ENCODE results near the gene FXYD7.

DNA sequence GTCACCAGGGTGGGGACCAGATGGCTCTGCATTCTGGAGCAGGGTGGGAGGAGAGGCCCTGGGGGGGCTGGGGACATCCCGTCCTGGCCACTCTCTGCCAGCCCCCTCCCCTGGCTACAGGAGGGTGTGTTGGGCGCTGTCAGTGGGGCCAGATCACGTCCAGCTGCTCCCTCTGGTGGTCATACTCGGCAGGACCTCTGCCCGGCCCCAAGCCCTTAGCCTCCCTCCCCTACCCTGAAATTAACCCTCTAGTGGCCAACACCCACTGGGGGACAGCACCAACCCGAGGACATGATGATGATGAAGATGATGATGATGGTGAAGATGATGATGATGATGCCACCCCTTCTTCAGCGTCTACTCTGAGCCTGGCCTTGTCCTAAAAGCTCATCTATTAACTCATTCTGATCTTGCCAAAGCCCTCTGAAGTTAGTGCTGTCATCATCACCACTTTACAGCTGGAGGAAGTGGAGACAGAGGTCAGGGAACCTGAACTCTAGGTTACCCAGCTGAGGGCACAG is 7.6 kb upstream of the FXYD7 start:
- TF ChIP-seq, protein P1, sequence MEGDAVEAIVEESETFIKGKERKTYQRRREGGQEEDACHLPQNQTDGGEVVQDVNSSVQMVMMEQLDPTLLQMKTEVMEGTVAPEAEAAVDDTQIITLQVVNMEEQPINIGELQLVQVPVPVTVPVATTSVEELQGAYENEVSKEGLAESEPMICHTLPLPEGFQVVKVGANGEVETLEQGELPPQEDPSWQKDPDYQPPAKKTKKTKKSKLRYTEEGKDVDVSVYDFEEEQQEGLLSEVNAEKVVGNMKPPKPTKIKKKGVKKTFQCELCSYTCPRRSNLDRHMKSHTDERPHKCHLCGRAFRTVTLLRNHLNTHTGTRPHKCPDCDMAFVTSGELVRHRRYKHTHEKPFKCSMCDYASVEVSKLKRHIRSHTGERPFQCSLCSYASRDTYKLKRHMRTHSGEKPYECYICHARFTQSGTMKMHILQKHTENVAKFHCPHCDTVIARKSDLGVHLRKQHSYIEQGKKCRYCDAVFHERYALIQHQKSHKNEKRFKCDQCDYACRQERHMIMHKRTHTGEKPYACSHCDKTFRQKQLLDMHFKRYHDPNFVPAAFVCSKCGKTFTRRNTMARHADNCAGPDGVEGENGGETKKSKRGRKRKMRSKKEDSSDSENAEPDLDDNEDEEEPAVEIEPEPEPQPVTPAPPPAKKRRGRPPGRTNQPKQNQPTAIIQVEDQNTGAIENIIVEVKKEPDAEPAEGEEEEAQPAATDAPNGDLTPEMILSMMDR (conservative IDR thresholded peaks at IDR 0.05; ENCODE audit: low read depth, low read length), result peak; percentile 77
- TF ChIP-seq EZH2phosphoT487 (IDR thresholded peaks at IDR 0.05; ENCODE audit: borderline replicate concordance, low read length) (no peak), EZH2 (IDR thresholded peaks at IDR 0.05; ENCODE audit: low read length, unreplicated experiment) (no peak)
